Stimulated activated naive B cell treated with anti-CD40 and anti-IgM and Interleukin-4, amounts not matched to agents 10 μg/mL and 1 μg/mL and 100 μg/mL, for 72 hours (primary cell): ENCODE data around the gene CCDC66.
"Not testable (repeated sequence)": the region's sequence is repeated elsewhere in the genome, so short reads cannot be mapped to it uniquely, and the experiment has no call there.

Experiments
- ATAC-seq, 2 donors: fragments of 150-1000 bp; cut with Tn5 transposase; replicated peaks; 2 replicates each; pipeline ENCODE4 v1.10.0; 2021; ENCODE audit warnings: moderate library complexity in 1 of 2
- DNase-seq: peaks from one replicate; pipeline ENCODE4 v3.0.0; 2021
- H3K27ac Mint-ChIP-seq: one replicate; pipeline ENCODE4 v1.8.0; 2022; ENCODE audit warnings: mild to moderate bottlenecking, mixed read lengths
- H3K27me3 Mint-ChIP-seq, 2 donors: one replicate each; pipeline ENCODE4 v1.8.0; 2022; ENCODE audit warnings: mixed read lengths in 2 of 2
- H3K36me3 Mint-ChIP-seq, 2 donors: one replicate each; pipeline ENCODE4 v1.8.0; 2022; ENCODE audit warnings: mixed read lengths in 2 of 2, mild to moderate bottlenecking in 1 of 2
- H3K4me1 Mint-ChIP-seq, 2 donors: one replicate each; pipeline ENCODE4 v1.8.0; 2022; ENCODE audit warnings: mixed read lengths in 2 of 2, mild to moderate bottlenecking in 1 of 2
- H3K4me3 Mint-ChIP-seq, 2 donors: one replicate each; pipeline ENCODE4 v1.8.0; 2022; ENCODE audit warnings: mild to moderate bottlenecking in 2 of 2, mixed read lengths in 2 of 2, moderate library complexity in 1 of 2
- H3K9me3 Mint-ChIP-seq, 2 donors: one replicate each; pipeline ENCODE4 v1.8.0; 2022; ENCODE audit warnings: mixed read lengths in 2 of 2, mild to moderate bottlenecking in 1 of 2

Gene CCDC66

DNA sequence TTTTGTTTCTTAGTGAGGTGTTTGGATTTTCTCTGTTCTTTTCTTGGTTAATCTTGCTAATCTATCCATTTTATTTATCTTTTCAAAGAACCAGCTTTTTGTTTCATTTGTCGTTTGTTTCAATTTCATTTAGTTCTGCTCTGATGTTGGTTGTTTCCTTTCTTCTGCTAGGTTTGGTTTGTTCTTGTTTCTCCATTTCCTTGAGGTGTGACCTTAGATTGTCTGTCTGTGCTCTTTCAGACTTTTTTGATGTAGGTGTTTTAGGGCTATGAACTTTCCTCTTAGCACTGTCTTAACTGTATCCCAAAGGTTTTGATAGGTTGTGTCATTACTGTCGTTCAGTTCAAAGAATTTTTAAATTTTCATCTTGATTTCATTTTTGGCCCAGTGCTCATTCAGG lies 51.5 kb downstream of the CCDC66 start:
- not testable (repeated sequence) for H3K4me3 Mint-ChIP-seq, H3K27ac Mint-ChIP-seq, H3K27me3 Mint-ChIP-seq, ATAC-seq, DNase-seq
- Mint-ChIP-seq H3K4me1 (peaks cover 12 to 44% of the 10 kb centered on the region in 2 donors), H3K9me3 (peaks cover 10 to 14% of the 10 kb centered on the region in 2 donors), H3K36me3 (peaks cover 91 to 97% of the 10 kb centered on the region in 2 donors)

DNA sequence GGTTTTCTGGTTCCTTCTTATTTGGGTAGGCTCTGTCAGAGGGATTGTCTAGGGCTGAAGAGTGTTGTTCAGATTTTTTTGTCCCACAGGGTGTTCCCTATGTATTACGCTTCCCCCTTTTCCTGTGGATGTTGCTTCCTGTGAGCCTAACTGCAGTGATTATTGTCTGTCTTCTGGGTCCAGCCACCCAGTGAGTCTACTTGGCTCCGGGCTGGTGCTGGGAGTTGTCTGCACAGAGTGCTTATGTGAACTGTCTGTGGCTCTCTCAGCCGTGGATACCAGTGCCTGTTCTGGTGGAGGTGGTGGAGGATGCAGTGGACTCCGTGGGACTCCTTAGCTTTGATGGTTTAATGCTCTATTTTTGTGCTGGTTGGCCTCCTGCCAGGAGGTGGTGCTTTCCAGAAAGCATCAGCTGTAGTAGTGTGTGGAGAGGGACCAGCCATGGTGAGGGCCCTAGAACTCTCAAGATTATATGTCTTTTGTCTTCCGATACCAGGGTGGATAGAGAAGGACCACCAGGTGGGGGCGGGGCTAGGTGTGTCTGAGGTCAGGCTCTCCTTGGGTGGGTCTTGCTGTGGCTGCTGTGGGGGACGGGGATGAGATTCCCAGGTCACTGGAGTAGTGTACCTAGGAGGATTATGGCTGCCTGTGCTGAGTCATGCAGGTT lies 53.8 kb downstream of the CCDC66 start:
- Mint-ChIP-seq H3K27me3 (no peaks in the 10 kb centered on the region), H3K27ac (peak overlapping the region; percentile 91), H3K36me3 (peaks cover 71 to 77% of the 10 kb centered on the region in 2 donors), H3K4me3 (no peak overlapping the region), H3K9me3 (peaks cover 0 to 11% of the 10 kb centered on the region in 2 donors), H3K4me1 (peaks cover 12 to 44% of the 10 kb centered on the region in 2 donors)
- no peak for ATAC-seq
- DNase-seq: no peak

DNA sequence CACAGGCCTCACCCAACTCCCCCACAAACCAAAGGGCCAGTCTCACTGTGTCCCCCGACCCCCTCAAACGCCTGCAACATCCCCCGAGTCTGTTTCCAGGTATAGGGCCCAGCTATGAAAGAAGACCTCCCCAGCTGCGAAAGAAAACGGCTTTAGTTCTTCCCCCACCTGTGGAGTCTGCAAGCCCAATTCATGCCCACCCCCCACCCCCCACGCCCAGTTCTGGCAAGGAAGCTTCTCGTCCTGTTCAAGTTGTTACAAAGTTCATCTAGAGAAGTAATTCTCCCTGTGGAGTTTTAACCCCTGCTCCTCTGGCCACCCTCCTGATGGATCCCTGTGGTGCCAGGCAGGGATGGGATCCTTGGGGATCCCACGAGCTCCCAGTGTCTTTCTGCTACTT lies 54.4 kb downstream of the CCDC66 start:
- Mint-ChIP-seq H3K27me3 (no peaks in the 10 kb centered on the region), H3K4me1 (peaks cover 12 to 48% of the 10 kb centered on the region in 2 donors), H3K9me3 (peaks cover 0 to 11% of the 10 kb centered on the region in 2 donors), H3K4me3 (no peak overlapping the region), H3K36me3 (peaks cover 68 to 76% of the 10 kb centered on the region in 2 donors), H3K27ac (peak overlapping the region; percentile 91)
- DNase-seq: no peak
- ATAC-seq: no peak

DNA sequence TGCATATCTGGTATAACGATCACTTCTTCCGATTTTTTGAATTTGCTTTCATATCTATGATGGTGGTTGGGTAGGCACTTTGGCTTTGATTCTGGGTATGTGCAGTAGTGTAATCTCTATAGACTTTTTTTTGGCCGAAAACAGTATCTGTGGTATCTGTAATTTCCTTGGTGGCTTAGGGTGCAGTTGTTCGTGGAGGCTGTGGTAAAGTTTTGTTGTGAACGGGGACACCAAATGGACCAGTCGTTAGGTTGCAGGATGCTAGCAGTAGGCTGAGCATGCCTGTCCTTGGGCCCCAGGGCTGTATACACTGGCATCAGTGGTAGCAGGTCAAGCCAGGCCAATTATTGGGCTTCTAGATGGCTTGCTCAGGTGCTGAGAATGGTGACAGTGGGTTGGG lies 55.2 kb downstream of the CCDC66 start:
- Mint-ChIP-seq H3K27me3 (no peaks in the 10 kb centered on the region), H3K36me3 (peaks cover 67 to 76% of the 10 kb centered on the region in 2 donors), H3K4me3 (peak overlapping the region in 1 of 2 donors; percentile 28), H3K9me3 (peaks cover 0 to 8% of the 10 kb centered on the region in 2 donors), H3K27ac (no peak overlapping the region), H3K4me1 (peaks cover 12 to 54% of the 10 kb centered on the region in 2 donors)
- ATAC-seq (no peak), DNase-seq (no peak)

DNA sequence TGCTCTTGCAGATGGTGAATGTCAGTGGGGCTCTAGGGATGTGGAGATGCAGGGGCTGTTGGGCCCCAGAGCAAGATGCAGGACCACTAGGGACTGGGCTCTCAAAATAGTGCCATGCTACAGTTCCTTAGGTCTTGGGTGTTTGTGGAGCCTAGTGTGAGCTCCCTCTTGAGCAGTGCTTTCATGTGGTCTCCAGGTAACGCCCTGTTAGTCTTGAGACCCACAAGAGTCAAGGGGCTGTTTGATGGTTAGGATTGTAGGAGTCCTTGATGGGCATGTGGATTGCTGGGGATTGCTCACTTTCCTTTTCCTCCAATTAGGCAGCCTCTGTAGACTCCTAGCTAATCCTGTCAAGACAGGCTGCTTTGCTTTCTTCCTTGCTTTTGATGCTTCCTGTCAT lies 56.0 kb downstream of the CCDC66 start:
- no peak for ATAC-seq
- DNase-seq: no peak
- H3K27ac Mint-ChIP-seq: no peak overlapping the region
- H3K27me3 Mint-ChIP-seq: no peaks in the 10 kb centered on the region
- peaks cover 61 to 75% of the 10 kb centered on the region in 2 donors for H3K36me3 Mint-ChIP-seq
- peaks cover 11 to 47% of the 10 kb centered on the region in 2 donors for H3K4me1 Mint-ChIP-seq
- H3K9me3 Mint-ChIP-seq: peaks cover 0 to 8% of the 10 kb centered on the region in 2 donors
- H3K4me3 Mint-ChIP-seq: no peak overlapping the region

DNA sequence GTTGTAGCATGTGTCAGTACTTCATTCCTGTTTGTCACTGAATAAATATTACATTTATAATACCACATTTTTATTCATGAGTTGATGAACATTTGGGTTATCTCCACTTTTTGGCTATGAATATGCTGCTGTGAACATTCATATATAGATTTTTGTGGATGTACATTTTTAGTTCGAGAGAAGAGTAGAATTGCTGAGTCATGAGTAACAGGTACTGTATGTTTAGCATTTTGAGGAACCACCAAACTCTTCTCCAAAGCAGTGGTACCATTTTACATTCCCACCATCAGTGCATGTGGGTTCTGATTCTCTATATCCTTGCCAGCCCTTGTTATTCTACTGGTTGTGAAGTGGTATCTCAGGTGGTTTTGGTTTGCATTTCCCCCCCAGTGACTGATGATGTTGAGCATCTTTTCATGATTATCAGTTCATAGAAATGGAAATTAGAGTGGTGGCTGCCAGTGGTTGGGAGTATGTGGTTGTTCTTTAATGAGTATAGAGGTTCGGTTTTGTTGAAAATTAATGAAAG lies 59.6 kb downstream of the CCDC66 start:
- H3K4me1 Mint-ChIP-seq: peaks cover 6 to 27% of the 10 kb centered on the region in 2 donors
- H3K4me3 Mint-ChIP-seq: no peak overlapping the region
- H3K27me3 Mint-ChIP-seq: no peaks in the 10 kb centered on the region

DNA sequence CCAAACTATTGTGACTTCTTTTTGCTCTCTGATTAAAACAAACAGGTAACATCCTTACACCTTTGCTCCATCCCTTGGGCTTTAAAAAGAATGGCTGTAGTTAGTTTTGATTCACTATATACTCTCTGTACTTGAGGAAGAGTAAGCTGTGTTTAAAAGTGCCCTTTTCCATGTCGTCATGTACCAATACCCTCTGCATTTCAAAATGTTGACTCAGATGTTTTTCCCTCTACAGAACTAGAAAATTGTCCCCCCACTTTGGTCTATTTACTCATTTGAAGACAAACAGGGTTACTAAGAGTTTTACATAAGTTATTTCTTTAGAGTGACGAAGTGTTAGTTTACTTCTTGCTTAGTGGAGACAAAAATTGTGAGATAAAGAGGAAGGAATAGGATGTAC lies 63.4 kb downstream of the CCDC66 start:
- no peak overlapping the region for H3K27ac Mint-ChIP-seq
- H3K36me3 Mint-ChIP-seq: peaks cover 34 to 58% of the 10 kb centered on the region in 2 donors
- peaks cover 0 to 2% of the 10 kb centered on the region in 2 donors for H3K9me3 Mint-ChIP-seq
- no peaks in the 10 kb centered on the region for H3K27me3 Mint-ChIP-seq
- no peak overlapping the region for H3K4me3 Mint-ChIP-seq
- DNase-seq (no peak), ATAC-seq (no peak)
- peaks cover 3 to 14% of the 10 kb centered on the region in 2 donors for H3K4me1 Mint-ChIP-seq

More for the DNA sequence above, 59.6 kb downstream of the CCDC66 start:
- Mint-ChIP-seq H3K27ac (no peak overlapping the region), H3K9me3 (peaks cover 0 to 2% of the 10 kb centered on the region in 2 donors), H3K36me3 (peaks cover 42 to 62% of the 10 kb centered on the region in 2 donors)
- ATAC-seq (peak in 1 of 2 donors; percentile 21), DNase-seq (no peak)

DNA sequence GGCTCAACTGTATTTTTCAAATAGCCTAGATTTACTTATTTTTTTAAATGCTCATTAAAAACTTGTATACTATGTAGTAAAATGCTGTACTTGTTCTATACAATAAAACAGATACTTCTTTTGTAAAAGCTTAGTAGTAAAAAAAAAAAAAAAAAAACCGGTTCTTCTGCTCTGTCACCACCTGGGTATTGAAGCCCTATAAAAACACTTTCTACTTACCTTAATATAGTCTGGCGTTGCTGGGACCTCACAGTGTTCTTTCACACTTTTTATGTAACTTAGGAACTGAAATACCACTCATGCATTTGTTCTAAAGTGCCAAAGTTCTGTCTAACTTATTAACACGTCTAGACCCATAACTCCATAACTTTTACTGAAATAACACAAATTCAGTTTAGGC lies 64.7 kb downstream of the CCDC66 start:
- H3K27me3 Mint-ChIP-seq: no peaks in the 10 kb centered on the region
- no peak for ATAC-seq
- no peak for DNase-seq
- no peak overlapping the region for H3K4me3 Mint-ChIP-seq
- H3K9me3 Mint-ChIP-seq: peaks cover 0 to 1% of the 10 kb centered on the region in 2 donors
- H3K27ac Mint-ChIP-seq: no peak overlapping the region
- peaks cover 28 to 50% of the 10 kb centered on the region in 2 donors for H3K36me3 Mint-ChIP-seq
- H3K4me1 Mint-ChIP-seq: peaks cover 3 to 8% of the 10 kb centered on the region in 2 donors

DNA sequence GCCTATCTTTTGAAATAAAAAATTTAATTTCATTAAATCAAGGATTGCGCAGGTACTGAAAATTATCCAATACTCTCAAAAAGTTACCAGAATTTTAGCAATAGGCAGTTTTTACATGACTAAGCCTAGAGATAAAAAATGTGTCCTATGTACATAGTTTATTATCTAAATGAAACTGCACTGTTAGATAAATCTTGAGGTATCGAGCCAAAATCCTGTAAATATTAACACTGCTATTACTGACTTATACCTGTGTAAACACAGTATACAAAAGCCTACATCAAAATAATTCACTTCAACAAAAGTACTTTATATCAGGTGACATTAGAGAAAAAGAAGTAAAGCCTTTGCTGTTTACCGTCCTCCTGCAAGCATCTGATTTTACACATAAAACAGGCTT lies 65.4 kb downstream of the CCDC66 start:
- Mint-ChIP-seq H3K27me3 (no peaks in the 10 kb centered on the region), H3K27ac (no peak overlapping the region), H3K9me3 (no peaks in the 10 kb centered on the region), H3K36me3 (peaks cover 26 to 46% of the 10 kb centered on the region in 2 donors), H3K4me1 (peaks cover 3 to 5% of the 10 kb centered on the region in 2 donors), H3K4me3 (no peak overlapping the region)
- ATAC-seq (no peak), DNase-seq (no peak)

DNA sequence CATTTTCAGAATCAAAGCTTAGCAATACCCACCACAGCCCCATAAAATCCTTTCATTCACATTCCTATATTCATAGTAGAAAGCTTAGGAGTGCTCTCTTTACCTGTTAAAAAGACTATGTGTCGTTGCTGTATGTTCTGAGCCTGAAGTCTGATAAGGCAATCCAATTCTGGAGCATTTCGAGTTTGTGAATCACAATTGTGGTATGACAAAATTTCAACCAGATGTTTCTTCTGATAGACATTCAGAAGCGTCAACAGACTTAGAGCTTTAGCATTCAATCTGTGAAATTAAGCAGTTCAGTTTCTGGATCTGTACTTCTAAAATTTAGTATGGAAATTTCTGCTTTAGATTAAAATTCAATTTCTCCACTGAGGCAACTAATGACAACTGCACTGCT lies 67.8 kb downstream of the CCDC66 start:
- ATAC-seq (no peak), DNase-seq (no peak)
- H3K4me1 Mint-ChIP-seq: peaks cover 4 to 5% of the 10 kb centered on the region in 2 donors
- peaks cover 25 to 40% of the 10 kb centered on the region in 2 donors for H3K36me3 Mint-ChIP-seq
- H3K27me3 Mint-ChIP-seq: no peaks in the 10 kb centered on the region
- H3K9me3 Mint-ChIP-seq: no peaks in the 10 kb centered on the region
- H3K27ac Mint-ChIP-seq: no peak overlapping the region
- H3K4me3 Mint-ChIP-seq: no peak overlapping the region

DNA sequence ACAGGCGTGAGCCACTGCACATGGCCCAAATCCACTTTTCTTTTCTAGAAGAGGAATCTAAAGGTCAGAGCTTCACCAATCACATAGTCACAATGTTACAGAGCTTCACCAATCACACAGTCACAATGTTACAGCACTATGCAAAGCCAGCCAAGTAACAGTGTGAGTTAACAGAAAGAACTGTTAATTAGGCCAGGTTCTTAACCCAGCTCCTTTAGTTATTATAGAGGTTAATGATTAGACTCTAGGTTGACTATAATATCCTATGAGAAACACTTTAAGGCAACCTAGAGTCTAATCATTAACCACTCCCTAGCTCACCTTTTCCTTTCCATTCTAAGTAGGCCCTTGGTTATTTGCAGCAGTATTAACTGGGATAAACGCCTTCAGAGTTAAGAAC lies 72.1 kb downstream of the CCDC66 start:
- Mint-ChIP-seq H3K4me3 (no peak overlapping the region), H3K9me3 (no peaks in the 10 kb centered on the region), H3K36me3 (peaks cover 24 to 36% of the 10 kb centered on the region in 2 donors), H3K4me1 (peaks cover 0 to 1% of the 10 kb centered on the region in 2 donors), H3K27me3 (no peaks in the 10 kb centered on the region), H3K27ac (peak overlapping the region; percentile 51)
- ATAC-seq (no peak), DNase-seq (no peak)

DNA sequence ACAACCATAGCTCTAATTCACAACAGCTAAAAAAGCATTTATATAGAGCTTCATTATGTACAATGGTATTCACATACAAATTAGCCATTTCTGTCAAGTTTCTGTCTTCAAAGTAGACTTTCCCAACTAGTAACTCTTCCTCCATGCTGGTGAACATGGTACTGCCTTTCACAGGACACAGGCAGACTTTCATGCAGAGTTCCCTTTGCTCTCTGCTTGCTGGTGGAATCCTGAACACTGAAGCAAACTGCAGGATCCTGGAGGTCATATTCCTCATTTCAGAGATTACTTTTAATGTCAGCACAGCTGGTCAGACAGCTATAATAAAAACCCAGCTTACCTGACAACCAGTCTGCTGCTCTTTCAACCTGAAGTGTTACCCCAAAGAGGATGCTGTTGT lies 72.5 kb downstream of the CCDC66 start:
- Mint-ChIP-seq H3K4me3 (no peak overlapping the region), H3K4me1 (peaks cover 0 to 1% of the 10 kb centered on the region in 2 donors), H3K27ac (peak overlapping the region; percentile 51), H3K36me3 (peaks cover 22 to 32% of the 10 kb centered on the region in 2 donors), H3K27me3 (no peaks in the 10 kb centered on the region), H3K9me3 (no peaks in the 10 kb centered on the region)
- ATAC-seq: no peak
- no peak for DNase-seq

DNA sequence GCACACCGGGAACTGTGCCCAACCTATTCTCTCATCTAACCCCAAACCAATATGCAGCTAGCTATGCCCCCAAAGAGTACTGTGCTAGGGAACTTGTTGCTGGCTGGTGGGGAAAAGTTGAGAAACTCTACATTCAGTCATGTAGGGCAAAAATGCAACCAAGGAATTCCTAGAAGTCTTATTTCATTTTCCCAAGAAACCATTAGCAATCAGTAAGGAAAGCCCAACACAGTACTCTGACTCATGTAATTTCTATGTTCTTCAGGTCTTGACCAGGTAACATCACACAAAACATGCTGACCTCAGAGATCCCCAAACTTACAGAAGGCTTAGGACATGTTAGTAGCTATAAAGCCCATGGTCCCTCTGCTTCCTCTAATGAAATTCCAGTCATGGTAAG lies 74.0 kb downstream of the CCDC66 start:
- ATAC-seq (no peak), DNase-seq (no peak)
- H3K9me3 Mint-ChIP-seq: no peaks in the 10 kb centered on the region
- no peak overlapping the region for H3K27ac Mint-ChIP-seq
- no peaks in the 10 kb centered on the region for H3K27me3 Mint-ChIP-seq
- peaks cover 24 to 33% of the 10 kb centered on the region in 2 donors for H3K36me3 Mint-ChIP-seq
- peaks cover 0 to 1% of the 10 kb centered on the region in 2 donors for H3K4me1 Mint-ChIP-seq
- H3K4me3 Mint-ChIP-seq: no peak overlapping the region

DNA sequence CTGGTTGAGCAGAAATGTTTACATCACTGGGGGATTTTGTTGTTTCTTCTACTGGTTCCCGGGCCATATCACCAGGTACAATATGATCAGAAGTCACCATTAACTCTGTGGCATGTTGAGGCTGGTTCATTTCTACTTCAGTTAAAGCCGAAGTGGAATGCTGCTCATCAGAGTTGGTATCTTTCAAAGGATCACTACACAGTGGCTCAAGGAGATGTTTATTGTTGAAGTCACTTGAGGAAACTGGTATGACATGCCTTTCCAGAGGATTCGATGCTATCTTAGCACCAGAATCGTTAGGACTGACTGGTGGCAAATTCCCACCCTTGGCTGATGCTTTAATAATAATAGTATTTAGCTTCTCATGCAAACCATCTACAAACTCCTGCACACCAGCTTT lies 76.2 kb downstream of the CCDC66 start:
- H3K36me3 Mint-ChIP-seq: peaks cover 31 to 36% of the 10 kb centered on the region in 2 donors

More for the DNA sequence above, 76.2 kb downstream of the CCDC66 start:
- Mint-ChIP-seq H3K27me3 (no peaks in the 10 kb centered on the region), H3K9me3 (no peaks in the 10 kb centered on the region), H3K4me3 (no peak overlapping the region), H3K27ac (no peak overlapping the region), H3K4me1 (peaks cover 0 to 1% of the 10 kb centered on the region in 2 donors)
- ATAC-seq (no peak), DNase-seq (no peak)
